Measurements from ENCODE around the gene FREM2.
A peak's percentile ranks its signal among the peaks of the same experiment; 100 is the strongest.

FREM2 gene

GRCh38 chr13:38686577-38687245 lies at the start of gene FREM2:
FREM2 (plus strand) TSS chr13:38687077; CDS start chr13:38687345, 268 bp downstream.
- peak; percentile 44 for DNase-seq (ENCODE audit: low spot score)

GRCh38 chr13:38637576-38637975 lies 49.3 kb upstream of the FREM2 start:
- DNase-seq (ENCODE audit: low spot score), result no peak

- peak; percentile 28 for DNase-seq (ENCODE audit: low spot score)
These were observed 45.5 kb upstream of the FREM2 start for GRCh38 chr13:38641164-38641948.

GRCh38 chr13:38647312-38647711 lies 39.6 kb upstream of the FREM2 start:
- DNase-seq (ENCODE audit: low spot score), result no peak

- DNase-seq (ENCODE audit: low spot score), result no peak
These were observed 38.0 kb upstream of the FREM2 start for GRCh38 chr13:38648912-38649311.

- DNase-seq (ENCODE audit: low spot score), result no peak
These were observed 30.2 kb upstream of the FREM2 start for GRCh38 chr13:38656699-38657098.

- peak; percentile 20 for DNase-seq (ENCODE audit: low spot score)
These were observed 29.7 kb upstream of the FREM2 start for GRCh38 chr13:38657191-38657590.

GRCh38 chr13:38658906-38659305 lies 28.0 kb upstream of the FREM2 start:
- no peak for DNase-seq (ENCODE audit: low spot score)

- no peak for DNase-seq (ENCODE audit: low spot score)
These were observed 25.7 kb upstream of the FREM2 start for GRCh38 chr13:38661010-38661675.

- DNase-seq (ENCODE audit: low spot score), result peak; percentile 24
These were observed 24.5 kb upstream of the FREM2 start for GRCh38 chr13:38662362-38662761.

- DNase-seq (ENCODE audit: low spot score), result no peak
These were observed 22.0 kb upstream of the FREM2 start for GRCh38 chr13:38664906-38665305.

- no peak for DNase-seq (ENCODE audit: low spot score)
These were observed 19.3 kb upstream of the FREM2 start for GRCh38 chr13:38667526-38668109.

- DNase-seq (ENCODE audit: low spot score), result no peak
These were observed 17.5 kb upstream of the FREM2 start for GRCh38 chr13:38669234-38669964.

GRCh38 chr13:38670627-38671026 lies 16.2 kb upstream of the FREM2 start:
- no peak for DNase-seq (ENCODE audit: low spot score)

GRCh38 chr13:38671980-38672379 lies 14.9 kb upstream of the FREM2 start:
- no peak for DNase-seq (ENCODE audit: low spot score)

- peak; percentile 16 for DNase-seq (ENCODE audit: low spot score)
These were observed 12.7 kb upstream of the FREM2 start for GRCh38 chr13:38674208-38674607.

GRCh38 chr13:38680912-38681311 lies 6.0 kb upstream of the FREM2 start:
- DNase-seq (ENCODE audit: low spot score), result no peak

GRCh38 chr13:38684714-38685113 lies 2.2 kb upstream of the FREM2 start:
- no peak for DNase-seq (ENCODE audit: low spot score)

GRCh38 chr13:38685431-38685830 lies 1.4 kb upstream of the FREM2 start:
- no peak for DNase-seq (ENCODE audit: low spot score)

- peak; percentile 39 for DNase-seq (ENCODE audit: low spot score)
These were observed 802 bp upstream of the FREM2 start for GRCh38 chr13:38685974-38686576.
